ENCODE results near the gene PNPLA8. TPM values are rescaled to one million over a fixed set of nuclear protein-coding genes. Genes with fewer than 3 reads are reported as not detected.

PNPLA8 gene
- total RNA-seq, 1 experiment from 2014 or later, result 6.9 TPM

GRCh38 chr7:108449521-108449920 lies 76.4 kb downstream of the PNPLA8 start:
- Mint-ChIP-seq H3K4me3 (ENCODE audit: low read depth, unreplicated experiment) (no peak overlapping the region), H3K36me3 (ENCODE audit: insufficient read depth, unreplicated experiment) (peaks cover 3% of the 10 kb centered on the region), H3K27ac (ENCODE audit: unreplicated experiment) (no peak overlapping the region), H3K27me3 (ENCODE audit: unreplicated experiment) (no peaks in the 10 kb centered on the region), H3K4me1 (ENCODE audit: low read depth, unreplicated experiment) (no peaks in the 10 kb centered on the region), H3K9me3 (ENCODE audit: low read depth, unreplicated experiment) (no peaks in the 10 kb centered on the region)
- CTCF ChIA-PET, result no interaction called here
- intact Hi-C loops (cut with micrococcal nuclease; ENCODE audit: unreplicated experiment), result no loop called here
- no peak for DNase-seq
- BruUV-seq (replicated peaks), result no TSS peak
- no peak for TF ChIP-seq CTCF (IDR thresholded peaks at IDR 0.05; ENCODE audit: unreplicated experiment)

GRCh38 chr7:108448584-108449505 lies 77.1 kb downstream of the PNPLA8 start:
- H3K27ac Mint-ChIP-seq (ENCODE audit: unreplicated experiment), result no peak overlapping the region
- no peaks in the 10 kb centered on the region for H3K36me3 Mint-ChIP-seq (ENCODE audit: insufficient read depth, unreplicated experiment)
- no peaks in the 10 kb centered on the region for H3K27me3 Mint-ChIP-seq (ENCODE audit: unreplicated experiment)
- H3K4me3 Mint-ChIP-seq (ENCODE audit: low read depth, unreplicated experiment), result no peak overlapping the region
- no peak for TF ChIP-seq CTCF (IDR thresholded peaks at IDR 0.05; ENCODE audit: unreplicated experiment)
- CTCF ChIA-PET, result no interaction called here
- no TSS peak for BruUV-seq (replicated peaks)
- no peaks in the 10 kb centered on the region for H3K9me3 Mint-ChIP-seq (ENCODE audit: low read depth, unreplicated experiment)
- no peaks in the 10 kb centered on the region for H3K4me1 Mint-ChIP-seq (ENCODE audit: low read depth, unreplicated experiment)
- intact Hi-C loops (cut with micrococcal nuclease; ENCODE audit: unreplicated experiment), result no loop called here
- no peak for DNase-seq

GRCh38 chr7:108442039-108442568 lies 83.8 kb downstream of the PNPLA8 start:
- Mint-ChIP-seq H3K27me3 (ENCODE audit: unreplicated experiment) (no peaks in the 10 kb centered on the region), H3K9me3 (ENCODE audit: low read depth, unreplicated experiment) (no peaks in the 10 kb centered on the region), H3K36me3 (ENCODE audit: insufficient read depth, unreplicated experiment) (no peaks in the 10 kb centered on the region), H3K4me3 (ENCODE audit: low read depth, unreplicated experiment) (no peak overlapping the region), H3K27ac (ENCODE audit: unreplicated experiment) (no peak overlapping the region), H3K4me1 (ENCODE audit: low read depth, unreplicated experiment) (no peaks in the 10 kb centered on the region)
- BruUV-seq (replicated peaks), result no TSS peak
- CTCF ChIA-PET, result interaction anchor here (0.8 kb wide), 1 partner anchor 541 kb away, joined by 4 read pairs; no protein-coding TSS in a partner anchor
- no peak for DNase-seq
- TF ChIP-seq CTCF (IDR thresholded peaks at IDR 0.05; ENCODE audit: unreplicated experiment), result no peak
- intact Hi-C loops (cut with micrococcal nuclease; ENCODE audit: unreplicated experiment), result no loop called here

GRCh38 chr7:108441392-108441955 lies 84.5 kb downstream of the PNPLA8 start:
- CTCF ChIA-PET, result no interaction called here
- intact Hi-C loops (cut with micrococcal nuclease; ENCODE audit: unreplicated experiment), result no loop called here
- BruUV-seq (replicated peaks), result no TSS peak

More at GRCh38 chr7:108441392-108441955, 84.5 kb downstream of the PNPLA8 start:
- H3K27ac Mint-ChIP-seq (ENCODE audit: unreplicated experiment), result no peak overlapping the region
- no peaks in the 10 kb centered on the region for H3K4me1 Mint-ChIP-seq (ENCODE audit: low read depth, unreplicated experiment)
- DNase-seq, result no peak
- H3K9me3 Mint-ChIP-seq (ENCODE audit: low read depth, unreplicated experiment), result no peaks in the 10 kb centered on the region
- no peak overlapping the region for H3K4me3 Mint-ChIP-seq (ENCODE audit: low read depth, unreplicated experiment)
- H3K27me3 Mint-ChIP-seq (ENCODE audit: unreplicated experiment), result no peaks in the 10 kb centered on the region
- no peaks in the 10 kb centered on the region for H3K36me3 Mint-ChIP-seq (ENCODE audit: insufficient read depth, unreplicated experiment)
- no peak for TF ChIP-seq CTCF (IDR thresholded peaks at IDR 0.05; ENCODE audit: unreplicated experiment)

Measured in Calu3 (cell line).